ENCODE data around the gene KLHDC3.

The KLHDC3 gene

DNA sequence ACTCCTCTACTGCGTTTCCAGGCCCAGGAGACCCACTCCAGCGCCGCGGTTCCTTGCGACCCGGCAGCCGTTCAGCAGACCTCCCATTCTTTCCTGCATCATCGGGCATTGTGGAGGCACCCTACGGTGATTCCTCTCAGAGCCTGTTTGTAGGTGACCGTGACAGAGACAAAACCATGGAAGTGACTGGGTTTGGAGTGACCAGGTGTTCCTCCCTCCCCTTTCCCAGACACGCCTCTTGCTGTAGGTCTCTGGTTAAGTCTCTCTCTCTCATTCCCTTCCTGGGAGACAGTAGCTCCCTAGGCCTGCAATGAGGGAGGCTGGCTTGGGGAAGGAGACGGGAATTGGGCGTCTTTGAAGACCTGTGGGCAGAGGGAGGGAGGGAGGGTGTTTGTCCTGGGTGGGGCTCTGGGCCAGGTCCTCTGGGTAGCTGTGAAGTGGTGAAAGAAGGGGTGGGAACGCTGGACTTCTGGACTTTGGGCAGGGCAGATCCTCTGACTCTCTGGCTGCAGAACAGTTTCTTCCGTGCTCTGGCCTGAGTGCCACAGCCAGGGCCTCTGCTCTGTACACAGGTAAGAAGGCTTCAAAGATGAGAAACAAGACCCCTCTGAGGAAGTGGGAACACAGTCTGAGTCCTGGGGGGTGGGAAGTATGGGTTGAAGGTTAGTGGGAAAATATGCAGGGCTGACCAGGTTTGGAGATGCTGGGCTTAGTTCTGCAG is 46.1 kb downstream of the KLHDC3 start:
- no peak for DNase-seq

DNA sequence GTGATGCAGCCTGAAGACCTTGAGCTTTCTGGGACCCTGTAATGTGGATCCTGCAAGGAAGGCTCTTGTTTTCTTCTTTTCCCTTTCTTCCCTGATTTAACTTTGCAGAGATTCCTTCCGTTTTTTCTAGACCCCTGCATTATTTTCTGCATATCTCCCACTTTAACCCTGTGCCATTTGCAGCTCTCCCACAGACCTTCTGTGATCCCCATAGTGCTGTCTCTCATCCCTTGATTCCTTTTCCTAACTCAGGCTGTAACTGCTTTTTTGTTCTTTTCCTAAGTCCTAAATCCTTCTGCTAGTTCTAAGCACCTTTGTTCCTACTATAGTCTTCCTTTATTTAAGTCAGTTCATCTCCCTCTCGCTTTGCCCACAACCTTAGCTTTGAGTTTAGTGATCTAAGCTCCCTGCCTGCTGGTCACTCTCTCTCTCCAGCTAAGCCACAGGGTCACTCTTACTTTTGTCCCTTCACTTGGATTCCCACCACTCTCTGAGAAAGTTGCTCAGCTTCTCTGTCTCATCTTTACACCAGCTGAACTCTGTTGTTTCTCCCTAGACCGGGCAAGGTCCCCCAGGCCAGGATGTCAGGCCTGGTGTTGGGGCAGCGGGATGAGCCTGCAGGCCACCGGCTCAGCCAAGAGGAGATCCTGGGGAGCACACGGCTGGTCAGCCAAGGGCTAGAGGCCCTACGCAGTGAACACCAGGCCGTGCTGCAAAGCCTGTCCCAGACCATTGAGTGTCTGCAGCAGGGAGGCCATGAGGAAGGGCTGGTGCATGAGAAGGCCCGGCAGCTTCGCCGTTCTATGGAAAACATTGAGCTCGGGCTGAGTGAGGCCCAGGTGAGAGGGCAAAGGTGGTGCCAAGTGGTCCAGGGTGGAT is 46.9 kb downstream of the KLHDC3 start:
- DNase-seq, result no peak

DNA sequence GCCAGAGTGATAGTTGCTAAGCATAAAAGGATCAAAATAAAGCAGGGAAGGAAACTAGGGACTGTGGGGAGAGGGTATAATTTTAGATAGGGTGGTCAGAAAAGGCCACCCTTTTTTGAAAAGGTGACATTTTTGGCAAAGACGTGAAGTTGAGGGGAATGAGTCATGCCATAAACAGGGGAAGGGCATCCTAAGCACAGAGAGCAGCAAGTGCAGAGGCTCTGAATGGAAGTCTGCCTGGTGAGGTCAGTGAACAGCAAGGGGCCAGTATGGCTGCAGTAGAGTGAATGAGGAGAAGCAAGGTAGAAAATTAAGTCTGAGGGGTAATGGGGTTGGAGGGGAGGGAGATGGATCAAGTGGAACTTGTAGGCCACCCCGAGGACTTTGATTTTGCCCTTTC is 47.8 kb downstream of the KLHDC3 start:
- DNase-seq, result no peak

DNA sequence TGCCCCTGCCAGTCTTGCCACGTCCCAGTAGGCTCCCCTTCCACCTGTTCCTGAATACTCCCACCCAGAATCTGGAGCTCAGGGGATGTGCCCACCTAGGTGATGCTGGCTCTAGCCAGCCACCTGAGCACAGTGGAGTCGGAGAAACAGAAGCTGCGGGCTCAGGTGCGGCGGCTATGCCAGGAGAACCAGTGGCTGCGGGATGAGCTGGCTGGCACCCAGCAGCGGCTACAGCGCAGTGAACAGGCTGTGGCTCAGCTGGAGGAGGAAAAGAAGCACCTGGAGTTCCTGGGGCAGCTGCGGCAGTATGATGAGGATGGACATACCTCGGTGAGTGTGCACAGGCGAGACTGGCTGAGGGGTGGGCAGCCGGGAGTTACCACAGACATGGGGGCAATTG is 48.8 kb downstream of the KLHDC3 start:
- DNase-seq, result no peak

DNA sequence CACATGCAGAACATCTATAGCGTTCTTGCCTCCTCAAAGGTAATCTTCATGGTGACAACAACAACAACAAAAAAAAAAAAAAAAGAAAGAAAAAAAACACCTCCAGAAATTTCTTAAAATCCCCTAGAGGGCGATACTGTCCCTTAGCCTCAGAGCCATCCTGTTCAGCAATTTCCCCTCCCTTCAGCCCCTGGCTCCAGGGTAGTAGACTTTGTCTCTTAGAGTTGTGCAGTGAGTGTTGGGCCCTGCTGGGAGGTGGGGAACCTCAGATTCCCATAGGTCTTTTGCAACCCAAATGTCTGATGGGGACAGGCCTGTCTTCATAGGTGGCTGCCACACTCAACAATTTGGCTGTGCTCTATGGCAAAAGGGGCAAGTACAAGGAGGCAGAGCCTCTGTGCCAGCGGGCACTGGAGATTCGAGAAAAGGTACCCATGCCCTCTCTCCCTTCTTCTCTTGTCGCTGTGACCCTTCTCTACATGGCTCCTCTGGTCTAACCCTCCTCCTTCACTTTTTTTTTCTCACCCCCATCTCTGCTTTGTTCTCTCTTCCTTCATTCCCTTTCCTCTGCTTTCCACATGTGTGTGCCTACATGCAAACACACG is 56.1 kb downstream of the KLHDC3 start:
- peak; percentile 77 for DNase-seq
